ENCODE data around the gene OGFR.

DNA sequence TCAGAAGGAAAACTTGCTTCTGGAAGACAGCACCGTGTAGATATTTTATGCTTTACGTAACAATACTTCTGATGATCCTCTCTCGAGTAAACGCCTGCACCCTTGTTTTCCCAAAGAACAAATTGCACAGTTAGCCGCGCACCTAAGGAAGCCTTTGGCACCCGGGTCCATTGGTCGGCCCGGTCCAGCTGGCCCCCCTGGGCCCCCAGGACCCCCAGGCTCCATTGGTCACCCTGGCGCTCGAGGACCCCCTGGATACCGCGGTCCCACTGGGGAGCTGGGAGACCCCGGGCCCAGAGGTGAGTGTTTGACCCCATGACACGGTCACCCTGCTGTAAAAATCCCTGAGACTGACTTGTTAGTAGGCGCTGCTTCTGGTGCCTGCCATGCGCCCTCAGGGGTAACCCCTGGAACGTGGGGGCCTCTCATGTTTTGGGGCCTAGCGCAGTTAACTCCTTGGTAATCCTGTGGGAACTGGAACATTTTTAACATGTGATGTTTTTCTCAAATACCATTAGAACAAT is 32.4 kb downstream of the OGFR start:
- no peak for TF ChIP-seq EP300 (IDR thresholded peaks at IDR 0.05)
- TF ChIP-seq, protein P1, sequence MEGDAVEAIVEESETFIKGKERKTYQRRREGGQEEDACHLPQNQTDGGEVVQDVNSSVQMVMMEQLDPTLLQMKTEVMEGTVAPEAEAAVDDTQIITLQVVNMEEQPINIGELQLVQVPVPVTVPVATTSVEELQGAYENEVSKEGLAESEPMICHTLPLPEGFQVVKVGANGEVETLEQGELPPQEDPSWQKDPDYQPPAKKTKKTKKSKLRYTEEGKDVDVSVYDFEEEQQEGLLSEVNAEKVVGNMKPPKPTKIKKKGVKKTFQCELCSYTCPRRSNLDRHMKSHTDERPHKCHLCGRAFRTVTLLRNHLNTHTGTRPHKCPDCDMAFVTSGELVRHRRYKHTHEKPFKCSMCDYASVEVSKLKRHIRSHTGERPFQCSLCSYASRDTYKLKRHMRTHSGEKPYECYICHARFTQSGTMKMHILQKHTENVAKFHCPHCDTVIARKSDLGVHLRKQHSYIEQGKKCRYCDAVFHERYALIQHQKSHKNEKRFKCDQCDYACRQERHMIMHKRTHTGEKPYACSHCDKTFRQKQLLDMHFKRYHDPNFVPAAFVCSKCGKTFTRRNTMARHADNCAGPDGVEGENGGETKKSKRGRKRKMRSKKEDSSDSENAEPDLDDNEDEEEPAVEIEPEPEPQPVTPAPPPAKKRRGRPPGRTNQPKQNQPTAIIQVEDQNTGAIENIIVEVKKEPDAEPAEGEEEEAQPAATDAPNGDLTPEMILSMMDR (IDR thresholded peaks at IDR 0.05): no peak
- no peak for TF ChIP-seq POLR2AphosphoS5 (IDR thresholded peaks at IDR 0.05)
- TF ChIP-seq POLR2A (IDR thresholded peaks at IDR 0.05): no peak
